Measurements from ENCODE around the gene PPM1H. TPM values are rescaled to one million over a fixed set of nuclear protein-coding genes. Genes with fewer than 3 reads are reported as not detected.
A peak's percentile ranks its signal among the peaks of the same experiment; 100 is the strongest.
"Not testable (repeated sequence)": the region's sequence is repeated elsewhere in the genome, so short reads cannot be mapped to it uniquely, and the experiment has no call there.

Gene PPM1H
- total RNA-seq, 1 donor from 2014 or later, result 21.6 TPM

GRCh38 chr12:62766496-62766895, 168.5 kb downstream of the PPM1H start:
- H3K27me3 ChIP-seq (ENCODE audit: control insufficient read depth, insufficient read depth, low read length), result no peaks in the 10 kb centered on the region
- no peaks in the 10 kb centered on the region for H3K36me3 ChIP-seq (ENCODE audit: control insufficient read depth, insufficient read depth, low read length)
- H3K4me3 ChIP-seq (ENCODE audit: low read depth, low read length), result no peak overlapping the region
- DNase-seq (ENCODE audit: low read depth), result no peak
- no peak for TF ChIP-seq CTCF (IDR thresholded peaks at IDR 0.05; ENCODE audit: insufficient read depth, low read length, poor library complexity, severe bottlenecking)

- no peak overlapping the region for H3K4me3 ChIP-seq (ENCODE audit: low read depth, low read length)
- H3K36me3 ChIP-seq (ENCODE audit: control insufficient read depth, insufficient read depth, low read length), result no peaks in the 10 kb centered on the region
- H3K27me3 ChIP-seq (ENCODE audit: control insufficient read depth, insufficient read depth, low read length), result no peaks in the 10 kb centered on the region
- DNase-seq (ENCODE audit: low read depth), result no peak
- no peak for TF ChIP-seq CTCF (IDR thresholded peaks at IDR 0.05; ENCODE audit: insufficient read depth, low read length, poor library complexity, severe bottlenecking)
Observed at GRCh38 chr12:62763861-62764645, 170.9 kb downstream of the PPM1H start.

- H3K4me3 ChIP-seq (ENCODE audit: low read depth, low read length), result no peak overlapping the region
- DNase-seq (ENCODE audit: low read depth), result no peak
- H3K36me3 ChIP-seq (ENCODE audit: control insufficient read depth, insufficient read depth, low read length), result no peaks in the 10 kb centered on the region
- TF ChIP-seq CTCF (IDR thresholded peaks at IDR 0.05; ENCODE audit: insufficient read depth, low read length, poor library complexity, severe bottlenecking), result no peak
- no peaks in the 10 kb centered on the region for H3K27me3 ChIP-seq (ENCODE audit: control insufficient read depth, insufficient read depth, low read length)
Observed at GRCh38 chr12:62763312-62763711, 171.6 kb downstream of the PPM1H start.

GRCh38 chr12:62762645-62763044, 172.3 kb downstream of the PPM1H start:
- no peak for DNase-seq (ENCODE audit: low read depth)
- Histone ChIP-seq H3K27me3 (ENCODE audit: control insufficient read depth, insufficient read depth, low read length) (no peaks in the 10 kb centered on the region), H3K4me3 (ENCODE audit: low read depth, low read length) (no peak overlapping the region), H3K36me3 (ENCODE audit: control insufficient read depth, insufficient read depth, low read length) (no peaks in the 10 kb centered on the region)
- TF ChIP-seq CTCF (IDR thresholded peaks at IDR 0.05; ENCODE audit: insufficient read depth, low read length, poor library complexity, severe bottlenecking), result no peak

- Histone ChIP-seq H3K27me3 (ENCODE audit: control insufficient read depth, insufficient read depth, low read length) (no peaks in the 10 kb centered on the region), H3K4me3 (ENCODE audit: low read depth, low read length) (no peak overlapping the region), H3K36me3 (ENCODE audit: control insufficient read depth, insufficient read depth, low read length) (no peaks in the 10 kb centered on the region)
- no peak for DNase-seq (ENCODE audit: low read depth)
- no peak for TF ChIP-seq CTCF (IDR thresholded peaks at IDR 0.05; ENCODE audit: insufficient read depth, low read length, poor library complexity, severe bottlenecking)
Observed at GRCh38 chr12:62761658-62762057, 173.3 kb downstream of the PPM1H start.

- TF ChIP-seq CTCF (IDR thresholded peaks at IDR 0.05; ENCODE audit: insufficient read depth, low read length, poor library complexity, severe bottlenecking), result no peak
- Histone ChIP-seq H3K4me3 (ENCODE audit: low read depth, low read length) (no peak overlapping the region), H3K36me3 (ENCODE audit: control insufficient read depth, insufficient read depth, low read length) (no peaks in the 10 kb centered on the region), H3K27me3 (ENCODE audit: control insufficient read depth, insufficient read depth, low read length) (no peaks in the 10 kb centered on the region)
- DNase-seq (ENCODE audit: low read depth), result peak; percentile 18
Observed at GRCh38 chr12:62760779-62761178, 174.2 kb downstream of the PPM1H start.

GRCh38 chr12:62760341-62760740, 174.6 kb downstream of the PPM1H start:
- H3K36me3 ChIP-seq (ENCODE audit: control insufficient read depth, insufficient read depth, low read length); H3K27me3 ChIP-seq (ENCODE audit: control insufficient read depth, insufficient read depth, low read length); DNase-seq (ENCODE audit: low read depth); H3K4me3 ChIP-seq (ENCODE audit: low read depth, low read length): not testable (repeated sequence)

Data from kidney epithelial cell (primary cell).